Smooth muscle cell of the brain vasculature (primary cell): ENCODE data around the gene ZNF275.
"Not testable (repeated sequence)": the region's sequence is repeated elsewhere in the genome, so short reads cannot be mapped to it uniquely, and the experiment has no call there.

ENCODE experiments used
- DNase-seq: peaks from one replicate; pipeline ENCODE4 v3.0.0-alpha.2; 2012; ENCODE audit warnings: low read depth, low spot score

Gene ZNF275

GRCh38 chrX:153361781-153362397, 27.9 kb downstream of the ZNF275 start:
- no peak for DNase-seq

GRCh38 chrX:153365670-153366069, 31.7 kb downstream of the ZNF275 start:
- DNase-seq, result no peak

GRCh38 chrX:153366119-153366518, 32.2 kb downstream of the ZNF275 start:
- DNase-seq, result no peak

GRCh38 chrX:153366878-153367538, 33.1 kb downstream of the ZNF275 start:
- DNase-seq, result no peak

GRCh38 chrX:153370293-153371055, 36.5 kb downstream of the ZNF275 start:
- no peak for DNase-seq

- no peak for DNase-seq
Measured at GRCh38 chrX:153371256-153371655, 37.3 kb downstream of the ZNF275 start.

- no peak for DNase-seq
Measured at GRCh38 chrX:153372949-153373348, 39.0 kb downstream of the ZNF275 start.

GRCh38 chrX:153374426-153374825, 40.5 kb downstream of the ZNF275 start:
- DNase-seq, result no peak

GRCh38 chrX:153375571-153375970, 41.6 kb downstream of the ZNF275 start:
- no peak for DNase-seq

GRCh38 chrX:153377727-153378126, 43.8 kb downstream of the ZNF275 start:
- DNase-seq, result no peak

- no peak for DNase-seq
Measured at GRCh38 chrX:153378607-153379006, 44.7 kb downstream of the ZNF275 start.

- no peak for DNase-seq
Measured at GRCh38 chrX:153379508-153379907, 45.6 kb downstream of the ZNF275 start.

- DNase-seq, result no peak
Measured at GRCh38 chrX:153379971-153380581, 46.1 kb downstream of the ZNF275 start.

- no peak for DNase-seq
Measured at GRCh38 chrX:153380691-153381090, 46.7 kb downstream of the ZNF275 start.

GRCh38 chrX:153381684-153382532, 48.0 kb downstream of the ZNF275 start:
- DNase-seq, result peak; percentile 28

GRCh38 chrX:153382563-153383482, 48.9 kb downstream of the ZNF275 start:
- no peak for DNase-seq

GRCh38 chrX:153384390-153384789, 50.4 kb downstream of the ZNF275 start:
- DNase-seq, result no peak

- DNase-seq, result not testable (repeated sequence)
Measured at GRCh38 chrX:153384973-153385372, 51.0 kb downstream of the ZNF275 start.

- no peak for DNase-seq
Measured at GRCh38 chrX:153386097-153386496, 52.1 kb downstream of the ZNF275 start.

- no peak for DNase-seq
Measured at GRCh38 chrX:153387345-153387744, 53.4 kb downstream of the ZNF275 start.
